ENCODE measurements around the gene ERN1. TPM values are rescaled to one million over a fixed set of nuclear protein-coding genes. Genes with fewer than 3 reads are reported as not detected.
"Not testable (repeated sequence)": the region's sequence is repeated elsewhere in the genome, so short reads cannot be mapped to it uniquely, and the experiment has no call there.

The ERN1 gene
- total RNA-seq, 1 experiment from 2014 or later: 27.5 TPM

GRCh38 chr17:64170286-64170685, 40.3 kb upstream of the ERN1 start:
- Histone ChIP-seq H3K27me3 (replicated peaks; ENCODE audit: control insufficient read depth, insufficient read depth, low read length) (no peaks in the 10 kb centered on the region), H3K9me3 (no peaks in the 10 kb centered on the region), H3K4me1 (no peaks in the 10 kb centered on the region), H3K4me3 (ENCODE audit: low read depth, low read length) (no peak overlapping the region), H3K36me3 (ENCODE audit: control insufficient read depth, insufficient read depth, low read length) (no peaks in the 10 kb centered on the region)
- no peak for TF ChIP-seq CTCF (IDR thresholded peaks at IDR 0.05; ENCODE audit: insufficient read depth in 1 of 2, low read depth in 1 of 2, low read length in 1 of 2, severe bottlenecking in 1 of 2, unreplicated experiment in 1 of 2)
- no peaks in the 10 kb centered on the region for H3K9me3 Mint-ChIP-seq (ENCODE audit: unreplicated experiment)
- BruUV-seq (replicated peaks): no TSS peak
- H3K27me3 Mint-ChIP-seq (ENCODE audit: insufficient read depth, unreplicated experiment): no peaks in the 10 kb centered on the region
- peaks cover 6% of the 10 kb centered on the region for H3K36me3 Mint-ChIP-seq (ENCODE audit: insufficient read depth, unreplicated experiment)
- CTCF ChIA-PET: no interaction called here
- intact Hi-C loops (cut with micrococcal nuclease; ENCODE audit: unreplicated experiment): no loop called here
- DNase-seq: no peak
- no peak overlapping the region for H3K27ac Mint-ChIP-seq (ENCODE audit: unreplicated experiment)
- no peaks in the 10 kb centered on the region for H3K4me1 Mint-ChIP-seq (ENCODE audit: low read depth, unreplicated experiment)
- POLR2A ChIA-PET: no interaction called here
- H3K4me3 Mint-ChIP-seq (ENCODE audit: unreplicated experiment): no peak overlapping the region

- DNase-seq; H3K36me3 ChIP-seq (ENCODE audit: control insufficient read depth, insufficient read depth, low read length); POLR2A ChIA-PET; H3K9me3 ChIP-seq; intact Hi-C loops (cut with micrococcal nuclease; ENCODE audit: unreplicated experiment); H3K27me3 Mint-ChIP-seq (ENCODE audit: insufficient read depth, unreplicated experiment); H3K9me3 Mint-ChIP-seq (ENCODE audit: unreplicated experiment); H3K4me1 ChIP-seq; CTCF ChIA-PET; BruUV-seq (replicated peaks); H3K4me3 Mint-ChIP-seq (ENCODE audit: unreplicated experiment); H3K36me3 Mint-ChIP-seq (ENCODE audit: insufficient read depth, unreplicated experiment); H3K27ac Mint-ChIP-seq (ENCODE audit: unreplicated experiment); H3K27me3 ChIP-seq (replicated peaks; ENCODE audit: control insufficient read depth, insufficient read depth, low read length); H3K4me3 ChIP-seq (ENCODE audit: low read depth, low read length); H3K4me1 Mint-ChIP-seq (ENCODE audit: low read depth, unreplicated experiment): not testable (repeated sequence)
Observed at GRCh38 chr17:64167666-64168065, 37.7 kb upstream of the ERN1 start.

GRCh38 chr17:64166876-64167275, 36.9 kb upstream of the ERN1 start:
- Mint-ChIP-seq H3K4me3 (ENCODE audit: unreplicated experiment) (no peak overlapping the region), H3K27me3 (ENCODE audit: insufficient read depth, unreplicated experiment) (no peaks in the 10 kb centered on the region), H3K27ac (ENCODE audit: unreplicated experiment) (no peak overlapping the region), H3K9me3 (ENCODE audit: unreplicated experiment) (no peaks in the 10 kb centered on the region), H3K4me1 (ENCODE audit: low read depth, unreplicated experiment) (no peaks in the 10 kb centered on the region), H3K36me3 (ENCODE audit: insufficient read depth, unreplicated experiment) (peaks cover 6% of the 10 kb centered on the region)
- no peak for TF ChIP-seq CTCF (IDR thresholded peaks at IDR 0.05; ENCODE audit: insufficient read depth in 1 of 2, low read depth in 1 of 2, low read length in 1 of 2, severe bottlenecking in 1 of 2, unreplicated experiment in 1 of 2)
- POLR2A ChIA-PET: interaction anchor here (0.6 kb wide), 1 partner anchor 22 kb away, joined by 3 read pairs; no protein-coding TSS in a partner anchor
- Histone ChIP-seq H3K27me3 (replicated peaks; ENCODE audit: control insufficient read depth, insufficient read depth, low read length) (no peaks in the 10 kb centered on the region), H3K9me3 (no peaks in the 10 kb centered on the region), H3K4me1 (no peaks in the 10 kb centered on the region), H3K36me3 (ENCODE audit: control insufficient read depth, insufficient read depth, low read length) (no peaks in the 10 kb centered on the region), H3K4me3 (ENCODE audit: low read depth, low read length) (no peak overlapping the region)
- BruUV-seq (replicated peaks): no TSS peak
- DNase-seq: no peak
- CTCF ChIA-PET: interaction anchor here (0.5 kb wide), 1 partner anchor 115 kb away, joined by 3 read pairs; no protein-coding TSS in a partner anchor
- intact Hi-C loops (cut with micrococcal nuclease; ENCODE audit: unreplicated experiment): no loop called here

GRCh38 chr17:64165347-64165746, 35.4 kb upstream of the ERN1 start:
- intact Hi-C loops (cut with micrococcal nuclease; ENCODE audit: unreplicated experiment): no loop called here
- DNase-seq: peak in 1 of 2 experiments; percentile 16
- H3K4me1 ChIP-seq: no peaks in the 10 kb centered on the region
- Mint-ChIP-seq H3K9me3 (ENCODE audit: unreplicated experiment) (no peaks in the 10 kb centered on the region), H3K27ac (ENCODE audit: unreplicated experiment) (no peak overlapping the region), H3K4me1 (ENCODE audit: low read depth, unreplicated experiment) (no peaks in the 10 kb centered on the region), H3K27me3 (ENCODE audit: insufficient read depth, unreplicated experiment) (no peaks in the 10 kb centered on the region), H3K36me3 (ENCODE audit: insufficient read depth, unreplicated experiment) (peaks cover 6% of the 10 kb centered on the region), H3K4me3 (ENCODE audit: unreplicated experiment) (no peak overlapping the region)
- POLR2A ChIA-PET: no interaction called here
- CTCF ChIA-PET: no interaction called here
- no peak overlapping the region for H3K4me3 ChIP-seq (ENCODE audit: low read depth, low read length)
- no TSS peak for BruUV-seq (replicated peaks)
- no peaks in the 10 kb centered on the region for H3K9me3 ChIP-seq
- H3K36me3 ChIP-seq (ENCODE audit: control insufficient read depth, insufficient read depth, low read length): peaks cover 1% of the 10 kb centered on the region; the same call in 1 of the 2 replicates
- TF ChIP-seq CTCF (IDR thresholded peaks at IDR 0.05; ENCODE audit: insufficient read depth in 1 of 2, low read depth in 1 of 2, low read length in 1 of 2, severe bottlenecking in 1 of 2, unreplicated experiment in 1 of 2): no peak
- no peaks in the 10 kb centered on the region for H3K27me3 ChIP-seq (replicated peaks; ENCODE audit: control insufficient read depth, insufficient read depth, low read length)

Measured in Caco-2 (cell line).